VCaP (cell line): ENCODE measurements around the gene APOO.
"Not testable (repeated sequence)": the region's sequence is repeated elsewhere in the genome, so short reads cannot be mapped to it uniquely, and the experiment has no call there.

ENCODE experiments used
- H3K27ac ChIP-seq: fragments of 450-650 bp; 2 replicates; pipeline ENCODE4 v1.5.1; 2017
- CTCF ChIP-seq: fragments of 450-650 bp; conservative IDR thresholded peaks from 2 replicates; pipeline ENCODE4 v1.5.1; 2017; ENCODE audit warnings: mild to moderate bottlenecking, moderate library complexity

The APOO gene

GRCh38 chrX:23871905-23872546 lies 35.7 kb downstream of the APOO start:
- H3K27ac ChIP-seq: no peak overlapping the region
- no peak for TF ChIP-seq CTCF

- no peak for TF ChIP-seq CTCF
- H3K27ac ChIP-seq: no peak overlapping the region
Measured at GRCh38 chrX:23870041-23870440, 37.7 kb downstream of the APOO start.

DNA sequence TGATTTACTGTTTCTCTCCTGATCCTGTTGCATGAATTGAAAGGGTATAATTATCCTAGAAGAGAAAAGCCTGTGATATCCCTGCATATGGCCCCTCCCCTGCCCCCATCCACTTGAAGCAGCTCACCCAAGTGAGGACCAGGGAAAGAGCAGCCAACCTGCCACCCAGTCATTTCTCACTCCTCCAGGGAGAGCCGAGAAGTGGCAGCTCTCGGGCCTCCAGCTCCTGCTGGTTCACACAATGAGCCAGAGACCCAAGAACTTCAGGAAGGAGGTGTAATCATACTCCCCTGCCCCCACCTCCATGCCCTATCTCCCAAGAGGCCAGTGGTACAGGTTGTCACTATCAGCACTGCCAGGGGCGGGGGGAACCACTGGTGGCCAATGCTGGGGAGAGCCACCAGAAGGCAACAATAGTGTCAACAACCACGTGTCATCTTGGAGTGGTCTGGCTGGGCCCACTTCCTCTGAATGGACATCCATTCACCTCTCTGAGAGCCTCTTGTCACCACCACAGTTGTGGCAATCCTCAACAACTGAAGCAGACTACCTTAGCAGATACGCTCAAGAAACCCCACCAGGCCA lies 42.9 kb downstream of the APOO start:
- H3K27ac ChIP-seq: no peak overlapping the region
- TF ChIP-seq CTCF: no peak

GRCh38 chrX:23861952-23862351 lies 45.8 kb downstream of the APOO start:
- not testable (repeated sequence) for H3K27ac ChIP-seq

DNA sequence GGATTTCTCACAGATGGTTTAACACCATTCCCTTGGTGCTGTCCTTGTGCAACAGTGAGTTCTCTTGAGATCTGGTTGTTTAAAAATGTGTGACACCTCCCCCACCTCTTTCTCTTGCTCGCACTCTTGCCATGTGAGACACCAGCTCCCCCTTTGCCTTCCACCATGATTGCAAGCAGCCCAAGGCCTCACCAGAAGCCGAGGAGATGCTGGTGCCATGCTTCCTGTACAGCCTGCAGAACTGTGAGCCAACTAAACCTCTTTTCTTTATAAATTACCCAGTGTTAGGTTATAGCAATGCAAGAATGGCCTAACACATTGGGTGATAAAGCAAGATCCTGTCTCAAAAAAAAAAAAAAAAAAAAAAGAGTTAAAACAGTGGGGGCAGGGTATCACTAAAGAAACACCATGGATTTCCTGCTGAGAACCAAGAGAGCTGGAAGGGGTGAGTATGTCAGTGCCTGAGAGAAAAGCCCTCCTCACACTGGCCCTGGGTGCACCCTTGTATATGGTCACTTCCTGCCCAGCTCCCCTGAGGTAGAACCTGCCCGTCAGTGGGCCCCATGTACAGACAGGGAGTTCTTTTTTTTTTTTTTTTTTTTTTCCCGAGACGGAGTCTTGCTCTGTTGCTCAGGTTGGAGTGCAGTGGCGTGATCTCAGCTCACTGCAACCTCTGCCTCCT lies 46.4 kb downstream of the APOO start:
- TF ChIP-seq CTCF: no peak
- H3K27ac ChIP-seq: no peak overlapping the region

GRCh38 chrX:23859238-23859637 lies 48.5 kb downstream of the APOO start:
- not testable (repeated sequence) for H3K27ac ChIP-seq

DNA sequence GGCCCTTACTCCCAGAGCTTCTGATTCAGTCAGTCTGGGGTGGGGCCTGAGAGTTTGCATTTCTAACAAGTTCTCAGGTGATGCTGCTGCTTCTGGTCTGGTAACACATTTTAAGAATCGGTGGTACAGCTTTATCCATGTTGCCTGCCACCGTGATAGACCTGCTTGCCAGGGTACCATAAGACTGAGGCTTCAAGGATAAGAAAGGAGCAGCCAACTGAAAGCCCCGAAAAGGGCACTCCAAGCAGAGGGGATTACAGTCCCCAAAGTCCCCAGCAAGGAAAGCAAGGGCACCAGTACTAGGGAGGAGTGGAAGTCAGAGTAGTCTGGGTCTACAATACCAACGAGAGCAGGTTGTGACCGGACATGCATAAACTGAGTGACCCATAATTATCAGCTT lies 49.8 kb downstream of the APOO start:
- no peak overlapping the region for H3K27ac ChIP-seq
- no peak for TF ChIP-seq CTCF

DNA sequence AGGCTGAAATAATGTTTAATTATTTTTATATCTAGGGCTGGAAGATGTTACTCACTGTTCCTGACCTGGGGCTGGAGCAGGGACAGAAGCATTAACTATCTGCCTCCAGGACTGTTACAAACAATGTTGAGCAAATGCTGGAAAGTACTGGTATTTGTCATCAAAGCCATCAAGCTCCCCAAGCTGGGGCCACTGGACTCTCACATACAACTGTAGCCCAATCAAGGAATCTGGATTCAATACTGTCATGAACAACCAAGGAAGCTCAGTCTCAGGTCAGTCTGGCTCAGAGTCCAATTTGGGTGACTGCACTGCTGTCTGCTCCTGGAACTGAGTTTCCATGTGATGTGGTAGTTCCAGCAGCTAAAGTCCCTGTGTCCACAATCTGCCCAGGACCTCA lies 50.4 kb downstream of the APOO start:
- no peak overlapping the region for H3K27ac ChIP-seq
- no peak for TF ChIP-seq CTCF
